NCI-H2227 (cell line): ENCODE results near the gene RBMS2.
"Not testable (repeated sequence)": the region's sequence is repeated elsewhere in the genome, so short reads cannot be mapped to it uniquely, and the experiment has no call there.

ENCODE experiments used
- DNase-seq: peaks from one replicate; lab custom pipeline; 2025; ENCODE audit not compliant: unreplicated experiment; lab: John Stamatoyannopoulos, UW

RBMS2 gene

DNA sequence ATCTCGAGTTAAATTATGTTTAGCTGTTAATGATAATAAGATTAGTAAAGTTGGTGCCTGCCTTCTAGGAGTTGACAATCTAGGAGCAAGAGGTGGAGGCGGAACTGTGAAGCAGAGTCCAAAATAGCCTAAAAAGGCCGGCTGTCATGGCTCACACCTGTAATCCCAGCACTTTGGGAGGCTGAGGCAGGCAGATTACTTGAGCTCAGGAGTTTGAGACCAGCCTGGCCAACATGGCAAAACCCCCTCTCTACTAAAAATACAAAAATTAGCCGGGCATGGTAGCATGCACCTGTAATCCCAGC, 7.7 kb upstream of the RBMS2 start:
- not testable (repeated sequence) for DNase-seq

DNA sequence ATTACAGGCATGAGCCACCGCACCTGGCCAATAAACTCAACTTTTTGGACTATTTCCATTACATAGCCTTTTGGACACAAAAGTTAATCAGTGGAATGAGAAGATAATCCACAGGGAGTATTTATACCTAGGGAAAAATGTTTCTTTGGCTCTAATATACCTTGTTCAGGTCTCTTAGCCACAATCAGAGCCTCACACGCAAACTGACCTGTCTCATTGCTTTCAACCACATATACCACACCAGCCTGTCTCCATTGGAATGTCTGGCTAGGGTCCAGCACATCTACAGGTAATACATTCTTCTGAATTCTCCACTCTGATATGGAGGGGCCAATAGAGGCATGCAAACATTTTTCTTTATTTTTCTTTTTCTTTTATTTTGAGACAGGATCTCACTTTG, 3.8 kb upstream of the RBMS2 start:
- no peak for DNase-seq

DNA sequence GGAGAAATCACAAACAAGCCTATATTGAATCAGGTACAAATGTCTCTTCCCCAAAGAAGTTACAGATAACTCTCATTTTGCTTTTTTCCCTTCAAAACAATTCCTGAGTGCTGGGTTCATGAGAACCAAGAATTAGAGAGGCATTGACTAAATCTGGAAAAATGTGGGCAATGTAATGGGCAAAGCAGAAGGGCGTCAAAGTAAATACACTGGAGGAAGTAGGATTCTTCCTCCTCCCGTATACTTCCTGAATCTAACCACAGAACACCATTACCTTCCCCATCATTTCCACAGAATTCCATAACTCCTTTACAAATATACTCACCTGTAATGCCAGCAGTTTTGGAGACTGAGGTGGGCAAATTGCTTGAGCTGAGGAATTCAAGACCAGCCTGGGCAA, 3.0 kb upstream of the RBMS2 start:
- DNase-seq: no peak

DNA sequence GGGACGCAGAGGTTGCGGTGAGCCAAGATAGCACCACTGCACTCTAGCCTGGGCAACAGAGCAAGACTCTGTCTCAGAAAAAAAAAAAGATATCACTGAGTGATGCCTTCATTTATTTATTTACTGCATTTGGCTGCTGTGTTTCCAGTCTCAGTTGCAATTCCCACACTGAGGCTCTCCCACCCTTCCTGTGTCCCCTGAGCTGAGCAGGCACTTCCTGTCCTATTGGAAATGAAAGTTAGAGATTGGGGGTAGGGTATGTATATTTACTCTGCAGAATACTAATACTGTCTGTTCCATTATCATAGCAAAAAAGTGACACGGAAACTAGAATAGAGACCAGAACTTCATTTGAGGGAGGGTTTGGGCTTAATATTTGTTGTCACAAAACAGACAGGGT, 1.6 kb upstream of the RBMS2 start:
- DNase-seq: no peak

GRCh38 chr12:56520506-56520905, 1.1 kb upstream of the RBMS2 start:
- DNase-seq: no peak

- DNase-seq: no peak
Measured at GRCh38 chr12:56521209-56521589, 421 bp upstream of the RBMS2 start.

DNA sequence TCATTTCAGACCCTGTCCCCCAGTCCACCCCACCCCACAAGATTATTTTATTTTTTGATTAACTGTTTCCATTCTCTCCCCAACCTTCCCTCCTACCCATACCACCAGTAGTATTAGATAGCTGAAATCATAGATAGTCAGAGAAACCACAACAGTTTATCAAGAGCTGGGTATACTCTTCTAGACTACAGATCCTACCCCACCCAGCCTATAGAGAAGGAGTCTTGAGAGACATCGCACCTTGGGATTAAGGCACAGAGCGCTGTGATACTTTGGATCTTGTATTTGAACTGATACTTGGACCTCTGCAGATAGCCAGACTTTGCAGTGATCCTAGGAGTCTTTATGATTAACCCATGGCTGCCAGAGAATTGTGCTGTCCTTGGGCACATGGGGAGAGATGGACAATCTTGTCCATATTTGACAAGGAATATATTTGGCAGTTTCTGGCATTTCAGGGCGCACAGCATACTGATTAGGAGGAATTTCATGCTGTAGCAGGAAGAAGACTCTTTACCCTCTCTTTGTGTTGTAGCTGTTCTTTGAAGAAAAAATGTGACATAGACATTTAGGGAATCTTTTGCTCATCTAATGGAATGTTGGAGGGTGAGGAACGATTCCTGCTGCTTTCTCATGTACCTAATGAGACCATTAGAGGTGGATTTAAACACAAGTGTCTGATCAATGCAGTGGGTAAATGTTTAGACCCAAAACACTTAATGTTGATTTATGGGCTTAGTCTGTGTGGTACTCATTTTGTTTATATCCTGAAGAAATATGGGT, 982 bp downstream of the RBMS2 start:
- DNase-seq: no peak

DNA sequence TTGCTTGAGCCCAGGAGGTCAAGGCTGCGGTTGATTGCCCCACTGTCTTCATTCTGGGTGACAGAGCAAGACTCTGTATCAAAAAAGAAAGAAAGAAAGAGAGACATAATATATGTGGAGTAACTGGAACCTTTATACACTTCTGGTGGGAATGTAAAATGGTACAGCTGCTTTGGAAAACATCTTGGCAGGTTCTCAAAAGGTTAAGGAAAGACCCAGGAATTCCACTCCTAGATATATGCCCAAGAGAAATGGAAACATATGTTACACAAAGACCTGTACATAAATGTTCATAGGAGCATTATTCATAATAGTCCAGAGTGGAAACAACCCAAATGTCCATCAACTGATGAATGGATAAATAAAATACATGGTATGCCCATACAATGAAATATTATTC, 7.2 kb downstream of the RBMS2 start:
- DNase-seq: no peak

DNA sequence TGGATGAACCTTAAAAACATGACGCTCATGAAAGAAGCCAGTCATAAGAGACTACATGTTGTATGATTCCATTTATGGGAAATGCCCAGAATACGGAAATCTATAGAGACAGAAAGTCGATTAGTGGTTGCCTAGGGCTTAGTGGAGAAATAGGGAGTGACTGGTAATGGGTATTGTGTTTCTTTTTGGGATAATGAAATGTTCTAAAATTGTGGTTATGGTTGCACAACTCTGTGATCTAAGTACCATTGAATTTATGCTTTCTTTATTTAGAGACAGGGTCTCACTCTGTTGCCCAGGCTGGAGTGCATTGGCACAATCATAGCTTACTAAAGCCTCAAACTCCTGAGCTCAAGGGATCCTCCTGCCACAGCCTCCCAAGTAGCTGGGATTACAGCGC, 8.0 kb downstream of the RBMS2 start:
- no peak for DNase-seq

DNA sequence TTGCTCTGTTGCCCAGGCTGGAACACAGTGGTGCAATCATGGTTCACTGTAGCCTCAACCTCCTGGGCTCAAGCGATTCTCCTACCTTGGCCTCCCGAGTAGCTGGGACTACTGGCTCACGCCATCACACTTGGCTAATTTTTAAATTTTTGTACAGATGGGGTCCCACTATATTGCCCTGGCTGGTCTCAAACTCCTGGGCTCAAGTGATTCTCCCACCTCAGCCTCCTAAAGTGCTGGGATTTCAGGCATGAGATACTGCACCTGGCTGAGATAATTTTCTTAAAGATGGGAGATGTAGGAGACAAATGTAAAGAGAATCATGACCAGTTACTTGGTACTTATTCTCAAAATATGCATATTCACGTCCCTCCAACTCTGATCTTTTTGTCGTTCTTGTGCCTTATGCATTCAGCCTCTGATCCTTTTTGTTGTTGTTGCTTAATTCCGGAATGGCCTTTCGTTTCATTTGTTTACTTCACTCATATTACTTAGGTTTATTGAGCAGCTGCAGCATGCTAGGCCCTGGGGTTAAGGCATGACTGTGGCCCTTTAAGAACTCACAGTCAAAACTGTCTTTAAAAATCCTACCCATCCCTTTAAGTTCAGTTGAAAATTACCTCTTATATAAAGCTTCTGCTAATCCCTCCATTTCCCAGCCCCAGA, 8.9 kb downstream of the RBMS2 start:
- no peak for DNase-seq

- DNase-seq: no peak
Measured at GRCh38 chr12:56537546-56537945, 15.9 kb downstream of the RBMS2 start.

DNA sequence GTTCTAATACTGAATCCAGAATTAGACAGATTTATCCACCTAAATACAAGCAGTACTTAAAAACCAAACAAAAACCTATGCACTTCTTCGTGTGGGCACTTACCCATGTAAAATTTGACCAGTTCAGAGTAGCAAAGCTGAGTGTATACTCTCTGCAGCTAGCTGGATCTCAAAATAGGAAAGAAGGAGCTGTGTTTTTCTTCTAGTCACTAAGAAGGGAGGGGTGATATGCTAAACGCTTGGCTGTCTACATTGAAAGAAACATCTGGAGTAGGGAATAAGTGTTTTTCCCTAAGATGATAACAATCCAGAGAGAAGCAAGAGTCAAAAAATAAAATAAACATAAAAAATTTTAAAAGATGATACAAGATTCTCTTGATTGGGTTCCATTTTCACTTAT, 20.0 kb downstream of the RBMS2 start:
- no peak for DNase-seq

DNA sequence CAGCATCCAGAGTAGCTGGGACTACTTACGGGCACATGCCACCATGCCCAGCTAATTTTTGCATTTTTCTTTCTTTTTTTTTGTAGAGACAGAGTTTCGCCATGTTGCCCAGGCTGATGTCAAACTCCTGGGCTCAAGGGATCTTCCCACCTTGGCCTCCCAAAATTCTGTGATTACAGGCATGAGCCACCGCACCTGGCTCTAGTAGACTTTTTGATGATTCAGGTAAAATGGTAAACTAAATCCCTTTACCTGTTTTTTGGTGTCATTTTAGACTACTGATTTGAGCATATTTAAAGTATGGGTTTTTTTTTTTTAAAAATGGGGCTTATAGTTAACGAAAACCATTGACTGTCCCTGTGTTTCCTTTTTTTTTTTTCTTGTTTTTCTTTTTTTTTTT, 20.5 kb downstream of the RBMS2 start:
- DNase-seq: no peak

- DNase-seq: no peak
Measured at GRCh38 chr12:56545023-56545604, 23.5 kb downstream of the RBMS2 start.

- no peak for DNase-seq
Measured at GRCh38 chr12:56546680-56547079, 25.1 kb downstream of the RBMS2 start.

GRCh38 chr12:56551070-56551469, 29.4 kb downstream of the RBMS2 start:
- DNase-seq: no peak

DNA sequence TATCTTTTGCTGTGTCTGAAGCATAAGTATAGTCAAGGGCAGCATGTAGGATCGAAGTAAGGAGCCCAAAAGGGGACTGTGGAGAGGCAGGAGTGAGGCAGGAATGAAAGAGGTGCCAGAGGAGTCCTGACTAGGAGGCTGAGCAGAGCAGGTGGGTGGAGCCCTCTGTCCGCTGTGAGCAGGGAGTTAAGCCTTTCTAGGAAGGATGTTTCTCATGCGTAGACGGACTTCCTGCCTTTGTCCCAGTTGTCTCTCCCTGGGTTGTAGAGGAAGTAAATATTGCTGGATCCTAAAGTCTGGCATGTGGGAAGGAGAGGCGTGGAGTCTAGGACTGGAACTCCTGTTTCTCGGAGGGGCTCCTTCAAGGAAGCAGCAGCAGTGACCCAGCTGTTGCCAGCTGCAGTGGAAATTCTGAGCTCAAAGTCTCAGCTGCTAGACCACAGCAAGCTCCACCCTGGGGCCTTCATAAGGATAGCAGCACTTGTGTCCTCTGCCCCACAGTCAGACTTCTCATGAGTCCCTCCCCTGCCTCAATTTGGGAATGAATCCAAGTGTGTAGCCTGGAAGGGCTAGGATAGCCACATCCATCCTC, 44.0 kb downstream of the RBMS2 start:
- DNase-seq: peak; percentile 30

DNA sequence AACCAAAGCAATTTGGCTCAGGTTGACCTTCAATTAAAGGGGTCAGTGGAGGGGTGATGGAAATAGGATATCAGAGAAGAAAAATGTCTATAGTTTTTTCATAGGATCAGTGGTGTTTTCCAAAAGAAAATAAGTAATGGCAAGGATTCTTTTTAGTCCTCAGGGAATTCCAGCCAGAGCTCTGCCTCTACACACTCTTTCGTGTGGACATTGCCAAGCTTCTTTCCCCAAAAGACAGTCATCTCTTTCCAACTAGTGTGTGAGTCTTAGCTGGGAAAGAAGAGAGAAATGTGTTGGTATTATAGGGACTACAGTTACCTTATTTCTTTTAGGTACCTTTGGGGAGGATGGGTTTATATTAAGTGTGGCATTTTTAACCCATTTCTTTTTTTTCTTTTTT, 46.5 kb downstream of the RBMS2 start:
- DNase-seq: no peak

DNA sequence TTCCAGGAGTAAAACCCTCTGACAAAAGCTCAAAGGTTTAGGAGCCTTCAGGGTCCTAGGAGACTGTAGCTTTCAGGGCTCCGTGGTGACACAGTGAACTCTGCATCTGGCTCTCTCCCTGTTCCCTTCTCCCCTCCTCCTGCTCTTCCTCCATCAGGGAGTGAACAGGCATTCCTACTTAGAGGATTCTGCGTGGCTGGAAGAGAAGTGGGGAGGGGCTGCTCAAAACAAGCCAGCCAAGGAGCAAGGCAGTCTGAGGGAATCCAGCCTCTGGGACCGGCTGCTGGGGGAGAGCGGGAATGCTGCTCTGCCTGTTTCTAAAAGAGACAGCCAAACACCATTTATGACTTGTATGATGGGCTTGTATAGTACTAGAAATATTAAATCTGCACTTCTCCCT, 49.5 kb downstream of the RBMS2 start:
- DNase-seq: peak; percentile 23

GRCh38 chr12:56572288-56572687, 50.7 kb downstream of the RBMS2 start:
- DNase-seq: no peak

GRCh38 chr12:56574210-56574609, 52.6 kb downstream of the RBMS2 start:
- no peak for DNase-seq

DNA sequence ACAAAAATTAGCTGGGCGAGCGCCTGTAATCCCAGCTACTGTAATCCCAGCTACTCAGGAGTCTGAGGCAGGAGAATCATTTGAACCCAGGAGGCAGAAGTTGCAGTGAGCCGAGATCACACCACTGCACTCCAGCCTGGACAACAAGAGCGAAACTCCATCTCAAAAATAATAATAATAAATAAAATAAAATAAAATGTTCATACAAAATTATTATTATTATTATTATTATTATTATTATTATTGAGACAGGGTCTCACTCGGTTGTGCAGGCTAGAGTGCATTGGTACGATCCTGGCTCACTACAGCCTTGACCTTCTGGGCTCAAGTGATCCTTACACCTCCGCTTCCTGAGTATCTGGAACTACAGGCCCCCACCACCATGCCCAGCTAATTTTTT, 55.6 kb downstream of the RBMS2 start:
- not testable (repeated sequence) for DNase-seq
